ENCODE measurements around the gene SH2D1B. TPM values are rescaled to one million over a fixed set of nuclear protein-coding genes. Genes with fewer than 3 reads are reported as not detected.

Gene SH2D1B
- total and polyA plus RNA-seq, 9 of the 15 experiments (the other 6 are each of a cell fraction or from before 2014, with no cell fraction given): 5.6 to 19.6 (median 9.7) TPM

GRCh38 chr1:162381941-162382750 lies 29.8 kb downstream of the SH2D1B start (continued):
- TF ChIP-seq CEBPG (CRISPR knock-in tag; IDR thresholded peaks at IDR 0.05) (peak; percentile 64), CEBPG (tag; conservative IDR thresholded peaks at IDR 0.05 in 1 of 2, IDR thresholded peaks at IDR 0.05 in 1 of 2) (peak in 1 of 2 experiments; percentile 54; a peak in 2 of 4 replicates), CLOCK (CRISPR knock-in tag; IDR thresholded peaks at IDR 0.05; ENCODE audit: borderline replicate concordance) (no peak), TCF7 (IDR thresholded peaks at IDR 0.05; ENCODE audit: borderline replicate concordance) (no peak), CCNT2 (IDR thresholded peaks at IDR 0.05; ENCODE audit: borderline replicate concordance, extremely low read depth, insufficient read length, low read depth, low read length) (no peak), KAT2B (IDR thresholded peaks at IDR 0.05; ENCODE audit: low read depth, low read length) (no peak), CBFA2T3 (IDR thresholded peaks at IDR 0.05) (0 out of 2 replicates have a peak, but pooled peaks have one; percentile 17), CHD2 (IDR thresholded peaks at IDR 0.05; ENCODE audit: low read depth, low read length) (no peak), ZNF780A (CRISPR knock-in tag; IDR thresholded peaks at IDR 0.05) (no peak), RHOXF2B (CRISPR knock-in tag; conservative IDR thresholded peaks at IDR 0.05) (no peak), MED1 (CRISPR knock-in tag; IDR thresholded peaks at IDR 0.05; ENCODE audit: borderline replicate concordance) (no peak), RBM39 (optimal IDR thresholded peaks at IDR 0.05; ENCODE audit: low read depth, low read length) (no peak), ZNF174 (CRISPR knock-in tag; IDR thresholded peaks at IDR 0.05) (no peak), TCF3 (CRISPR knock-in tag; IDR thresholded peaks at IDR 0.05) (peak; percentile 54), TFAP4 (CRISPR knock-in tag; IDR thresholded peaks at IDR 0.05; ENCODE audit: borderline replicate concordance) (peak; percentile 28; the same call in 1 of the 2 replicates), RBFOX2 (IDR thresholded peaks at IDR 0.05; ENCODE audit: low read depth, low read length) (0 out of 2 replicates have a peak, but pooled peaks have one; percentile 21), ZNF444 (CRISPR knock-in tag; IDR thresholded peaks at IDR 0.05) (no peak), JUND (IDR thresholded peaks at IDR 0.05; ENCODE audit: borderline replicate concordance, low read depth, low read length) (0 out of 2 replicates have a peak, but pooled peaks have one; percentile 6), JUND (tag; IDR thresholded peaks at IDR 0.05; ENCODE audit: borderline replicate concordance, low read depth, low read length) (no peak)
- TF ChIP-seq, protein P1, sequence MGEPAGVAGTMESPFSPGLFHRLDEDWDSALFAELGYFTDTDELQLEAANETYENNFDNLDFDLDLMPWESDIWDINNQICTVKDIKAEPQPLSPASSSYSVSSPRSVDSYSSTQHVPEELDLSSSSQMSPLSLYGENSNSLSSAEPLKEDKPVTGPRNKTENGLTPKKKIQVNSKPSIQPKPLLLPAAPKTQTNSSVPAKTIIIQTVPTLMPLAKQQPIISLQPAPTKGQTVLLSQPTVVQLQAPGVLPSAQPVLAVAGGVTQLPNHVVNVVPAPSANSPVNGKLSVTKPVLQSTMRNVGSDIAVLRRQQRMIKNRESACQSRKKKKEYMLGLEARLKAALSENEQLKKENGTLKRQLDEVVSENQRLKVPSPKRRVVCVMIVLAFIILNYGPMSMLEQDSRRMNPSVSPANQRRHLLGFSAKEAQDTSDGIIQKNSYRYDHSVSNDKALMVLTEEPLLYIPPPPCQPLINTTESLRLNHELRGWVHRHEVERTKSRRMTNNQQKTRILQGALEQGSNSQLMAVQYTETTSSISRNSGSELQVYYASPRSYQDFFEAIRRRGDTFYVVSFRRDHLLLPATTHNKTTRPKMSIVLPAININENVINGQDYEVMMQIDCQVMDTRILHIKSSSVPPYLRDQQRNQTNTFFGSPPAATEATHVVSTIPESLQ (CRISPR knock-in tag; IDR thresholded peaks at IDR 0.05): 0 out of 2 replicates have a peak, but pooled peaks have one; percentile 29
- TF ChIP-seq, protein P2, sequence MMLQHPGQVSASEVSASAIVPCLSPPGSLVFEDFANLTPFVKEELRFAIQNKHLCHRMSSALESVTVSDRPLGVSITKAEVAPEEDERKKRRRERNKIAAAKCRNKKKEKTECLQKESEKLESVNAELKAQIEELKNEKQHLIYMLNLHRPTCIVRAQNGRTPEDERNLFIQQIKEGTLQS (IDR thresholded peaks at IDR 0.05): peak; percentile 63
- TF ChIP-seq, protein P2 (CRISPR knock-in tag; conservative IDR thresholded peaks at IDR 0.05): no peak
